DND-41 (cell line): Measurements from ENCODE around the gene URM1.
A peak's percentile ranks its signal among the peaks of the same experiment; 100 is the strongest.

Source experiments
- ATAC-seq: fragments of 200-7000 bp; cut with Tn5 transposase; 3 replicates; pipeline ENCODE4 v1.9.1; 2021; ENCODE audit warnings: low read depth; ENCODE audit not compliant: insufficient read depth
- DNase-seq: peaks from one replicate; pipeline ENCODE4 v3.0.0-alpha.2; 2020
- H2AFZ ChIP-seq: 2 replicates; pipeline ENCODE4 v1.6.0; 2012; ENCODE audit warnings: low read depth, low read length
- H3K27ac ChIP-seq: 2 replicates; pipeline ENCODE4 v1.5.1; 2012; ENCODE audit warnings: low read length, inconsistent platforms
- H3K27me3 ChIP-seq: fragments of 200-600 bp; sonication (generic); 2 replicates; pipeline ENCODE4 v1.6.0; 2012; ENCODE audit warnings: low read length, mild to moderate bottlenecking, inconsistent platforms; ENCODE audit not compliant: insufficient read depth, poor library complexity
- H3K36me3 ChIP-seq: 2 replicates; pipeline ENCODE4 v1.5.1; 2012; ENCODE audit warnings: low read length, inconsistent platforms; ENCODE audit not compliant: insufficient read depth
- H3K4me1 ChIP-seq: 2 replicates; pipeline ENCODE4 v1.5.1; 2012; ENCODE audit warnings: mild to moderate bottlenecking, low read length; ENCODE audit not compliant: insufficient read depth
- H3K4me2 ChIP-seq: 2 replicates; pipeline ENCODE4 v1.6.0; 2012; ENCODE audit warnings: mild to moderate bottlenecking, moderate library complexity, low read length, inconsistent platforms; ENCODE audit not compliant: insufficient read depth
- H3K4me3 ChIP-seq, 2 experiments: fragments of 200-600 bp in 1 of 2; shearing (Covaris generic) in 1 of 2; 2 replicates each; pipeline ENCODE4 v1.5.1; 2012 to 2016; ENCODE audit warnings: inconsistent platforms in 2 of 2, low read length in 2 of 2, mild to moderate bottlenecking in 2 of 2, low read depth in 1 of 2, moderate library complexity in 1 of 2
- H3K79me2 ChIP-seq: 2 replicates; pipeline ENCODE4 v1.6.0; 2012; ENCODE audit warnings: low read length, inconsistent platforms; ENCODE audit not compliant: insufficient read depth
- H3K9ac ChIP-seq: 2 replicates; pipeline ENCODE4 v1.6.0; 2012; ENCODE audit warnings: low read depth, mild to moderate bottlenecking, inconsistent platforms, low read length, moderate library complexity
- H3K9me3 ChIP-seq: 2 replicates; pipeline ENCODE4 v1.5.1; 2012; ENCODE audit warnings: low read length, moderate library complexity, mild to moderate bottlenecking, inconsistent platforms; ENCODE audit not compliant: insufficient read depth, severe bottlenecking
- H4K20me1 ChIP-seq: 2 replicates; pipeline ENCODE4 v1.6.0; 2012; ENCODE audit warnings: low read length; ENCODE audit not compliant: insufficient read depth
- CTCF ChIP-seq: IDR thresholded peaks from 2 replicates; pipeline ENCODE4 v1.5.1; 2012; ENCODE audit warnings: borderline replicate concordance, low read length, moderate library complexity, mild to moderate bottlenecking; ENCODE audit not compliant: poor library complexity, severe bottlenecking; ENCODE audit errors: extremely low read depth
- EZH2 ChIP-seq: IDR thresholded peaks from 3 replicates; pipeline ENCODE4 v1.6.1; 2012; ENCODE audit warnings: borderline replicate concordance, low read depth, mild to moderate bottlenecking, moderate library complexity, low read length, inconsistent platforms; ENCODE audit not compliant: severe bottlenecking

The URM1 gene

GRCh38 chr9:128360826-128361225, 10.3 kb upstream of the URM1 start:
- DNase-seq (no peak), ATAC-seq (no peak)
- no peak overlapping the region for H3K27ac ChIP-seq
- peaks cover 17% of the 10 kb centered on the region for H3K4me1 ChIP-seq
- H3K79me2 ChIP-seq = no peaks in the 10 kb centered on the region
- no peak overlapping the region for H3K9ac ChIP-seq
- H3K4me3 ChIP-seq = no peak overlapping the region
- H2AFZ ChIP-seq = no peak overlapping the region
- no peaks in the 10 kb centered on the region for H4K20me1 ChIP-seq
- H3K27me3 ChIP-seq = no peaks in the 10 kb centered on the region
- H3K36me3 ChIP-seq = peaks cover 24% of the 10 kb centered on the region
- no peak overlapping the region for H3K4me2 ChIP-seq
- no peaks in the 10 kb centered on the region for H3K9me3 ChIP-seq
- TF ChIP-seq CTCF (no peak), EZH2 (no peak)

GRCh38 chr9:128361296-128361985, 9.7 kb upstream of the URM1 start:
- Histone ChIP-seq H3K36me3 (peaks cover 18% of the 10 kb centered on the region), H3K4me2 (no peak overlapping the region), H4K20me1 (no peaks in the 10 kb centered on the region), H3K27me3 (no peaks in the 10 kb centered on the region), H3K9me3 (no peaks in the 10 kb centered on the region), H2AFZ (no peak overlapping the region), H3K79me2 (no peaks in the 10 kb centered on the region), H3K27ac (no peak overlapping the region), H3K4me1 (peaks cover 17% of the 10 kb centered on the region), H3K9ac (no peak overlapping the region), H3K4me3 (no peak overlapping the region)
- DNase-seq (no peak), ATAC-seq (no peak)
- no peak for TF ChIP-seq CTCF
- no peak for TF ChIP-seq EZH2

DNA sequence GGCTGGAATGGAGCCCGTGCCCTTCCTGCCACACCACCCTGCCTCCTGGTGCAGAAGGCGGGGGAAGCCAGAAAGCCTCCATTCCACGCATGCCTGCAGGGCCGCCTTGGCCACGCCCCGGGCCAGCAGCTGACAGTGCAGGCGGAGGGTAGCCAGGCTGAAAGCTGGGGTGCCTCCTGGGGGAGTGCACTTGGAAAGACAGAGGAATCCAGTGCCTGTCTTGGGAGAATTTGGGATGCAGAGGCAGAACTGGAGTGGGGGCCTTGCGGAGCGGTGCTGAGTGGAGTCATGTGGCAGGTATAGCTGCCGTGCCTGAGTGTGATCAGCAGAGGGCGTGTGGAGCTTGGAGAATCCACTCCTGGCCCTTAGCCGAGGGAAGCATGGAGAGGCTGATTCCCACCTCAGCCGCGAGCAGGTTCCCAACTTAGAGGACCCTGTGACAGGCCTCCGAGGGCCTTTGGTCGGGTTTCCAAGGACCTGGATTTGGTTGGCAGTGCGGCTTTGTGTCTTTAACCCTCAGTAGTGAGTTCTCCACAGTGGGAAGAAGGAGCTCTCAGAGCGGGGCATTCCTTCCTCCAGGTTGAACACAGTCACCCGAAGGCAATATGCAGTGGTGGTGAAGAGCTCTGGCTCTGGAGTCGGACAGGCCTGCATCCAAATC, 9.1 kb upstream of the URM1 start:
- Histone ChIP-seq H2AFZ (no peak overlapping the region), H3K27ac (no peak overlapping the region), H3K79me2 (no peaks in the 10 kb centered on the region), H3K4me3 (no peak overlapping the region), H3K4me1 (peaks cover 17% of the 10 kb centered on the region), H3K9ac (no peak overlapping the region), H3K4me2 (no peak overlapping the region), H4K20me1 (no peaks in the 10 kb centered on the region), H3K36me3 (peaks cover 18% of the 10 kb centered on the region), H3K27me3 (no peaks in the 10 kb centered on the region), H3K9me3 (no peaks in the 10 kb centered on the region)
- peak; percentile 68 for DNase-seq
- ATAC-seq = peak; percentile 67
- peak; percentile 86 for TF ChIP-seq CTCF
- no peak for TF ChIP-seq EZH2
